GM19238 (cell line): Measurements from ENCODE around the gene FAF1.
A peak's percentile ranks its signal among the peaks of the same experiment; 100 is the strongest.
"Not testable (repeated sequence)": the region's sequence is repeated elsewhere in the genome, so short reads cannot be mapped to it uniquely, and the experiment has no call there.

Experiments
- DNase-seq: peaks from one replicate; pipeline ENCODE4 v3.0.0; 2011; ENCODE audit warnings: low spot score; ENCODE audit not compliant: insufficient read length

The FAF1 gene

DNA sequence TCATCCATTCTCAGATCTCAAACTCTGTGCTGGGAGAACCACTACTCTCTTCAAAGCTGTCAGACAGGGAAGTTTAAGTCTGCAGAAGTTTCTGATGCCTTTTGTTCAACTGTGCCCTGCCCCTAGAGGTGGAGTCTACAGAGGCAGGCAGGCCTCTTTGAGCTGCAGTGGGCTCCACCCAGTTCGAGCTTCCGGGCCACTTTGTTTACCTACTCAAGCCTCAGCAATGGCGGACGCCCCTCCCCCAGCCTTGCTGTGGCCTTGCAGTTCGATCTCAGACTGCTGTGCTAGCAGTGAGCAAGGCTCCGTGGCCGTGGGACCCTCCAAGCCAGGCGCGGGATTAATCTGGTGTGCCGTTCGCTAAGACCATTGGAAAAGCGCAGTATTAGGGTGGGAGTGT lies 49.7 kb downstream of the FAF1 start:
- DNase-seq: not testable (repeated sequence)

DNA sequence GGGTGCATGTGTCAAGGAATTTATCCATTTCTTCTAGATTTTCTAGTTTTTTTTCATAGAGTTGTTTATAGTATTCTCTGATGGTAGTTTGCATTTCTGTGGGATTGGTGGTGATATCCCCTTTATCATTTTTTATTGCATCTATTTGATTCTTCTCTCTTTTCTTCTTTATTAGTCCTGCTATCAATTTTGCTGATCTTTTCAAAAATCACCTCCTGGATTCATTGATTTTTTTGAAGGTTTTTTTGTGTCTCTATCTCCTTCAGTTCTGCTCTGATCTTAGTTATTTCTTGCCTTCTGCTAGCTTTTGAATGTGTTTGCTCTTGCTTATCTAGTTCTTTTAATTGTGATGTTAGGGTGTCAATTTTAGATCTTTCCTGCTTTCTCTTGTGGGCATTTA lies 52.5 kb downstream of the FAF1 start:
- DNase-seq: not testable (repeated sequence)

DNA sequence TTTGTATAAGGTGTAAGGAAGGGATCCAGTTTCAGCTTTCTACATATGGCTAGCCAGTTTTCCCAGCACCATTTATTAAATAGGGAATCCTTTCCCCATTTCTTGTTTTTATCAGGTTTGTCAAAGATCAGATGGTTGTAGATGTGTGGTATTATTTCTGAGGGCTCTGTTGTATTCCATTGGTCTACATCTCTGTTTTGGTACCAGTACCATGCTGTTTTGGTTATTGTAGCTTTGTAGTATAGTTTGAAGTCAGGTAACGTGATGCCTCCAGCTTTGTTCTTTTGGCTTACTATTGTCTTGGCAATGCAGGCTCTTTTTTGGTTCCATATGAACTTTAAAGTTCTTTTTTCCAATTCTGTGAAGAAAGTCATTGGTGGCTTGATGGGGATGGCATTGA lies 54.0 kb downstream of the FAF1 start:
- DNase-seq: not testable (repeated sequence)

DNA sequence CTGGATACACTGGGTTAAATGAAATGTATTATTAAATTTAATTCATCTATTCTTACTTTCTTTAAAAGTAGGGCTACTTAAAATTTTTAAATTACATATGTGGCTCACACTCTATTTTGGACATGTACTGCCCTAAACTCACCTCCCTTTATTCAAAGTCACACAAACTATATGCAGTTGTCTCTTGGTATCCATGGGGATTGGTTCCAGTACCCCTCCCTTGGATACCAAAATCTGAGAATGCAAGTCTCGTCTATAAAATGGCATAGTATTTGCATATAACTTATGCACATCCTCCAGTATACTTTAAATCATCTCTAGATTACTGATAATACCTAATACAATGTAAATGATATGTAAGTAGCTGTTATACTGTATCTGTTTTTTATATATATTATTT lies 57.6 kb downstream of the FAF1 start:
- no peak for DNase-seq

DNA sequence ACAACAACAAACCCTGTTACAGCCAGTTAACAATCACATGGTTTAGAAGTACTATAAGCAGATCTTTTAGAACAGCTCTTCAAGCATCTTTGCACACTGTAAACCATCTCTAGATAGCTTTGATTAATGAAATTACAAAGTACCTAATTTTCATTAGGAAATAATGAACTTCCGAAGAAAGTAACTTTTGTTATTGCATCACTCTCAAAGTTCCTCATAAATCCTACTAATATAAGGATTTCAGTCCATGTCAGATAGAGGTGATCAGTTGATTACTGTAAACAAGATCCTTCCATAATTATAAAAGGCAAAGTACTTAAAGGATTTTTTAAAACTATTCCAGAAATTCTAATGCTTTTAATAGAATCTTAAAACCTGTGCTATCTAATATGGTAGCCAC lies 58.2 kb downstream of the FAF1 start:
- DNase-seq: no peak

DNA sequence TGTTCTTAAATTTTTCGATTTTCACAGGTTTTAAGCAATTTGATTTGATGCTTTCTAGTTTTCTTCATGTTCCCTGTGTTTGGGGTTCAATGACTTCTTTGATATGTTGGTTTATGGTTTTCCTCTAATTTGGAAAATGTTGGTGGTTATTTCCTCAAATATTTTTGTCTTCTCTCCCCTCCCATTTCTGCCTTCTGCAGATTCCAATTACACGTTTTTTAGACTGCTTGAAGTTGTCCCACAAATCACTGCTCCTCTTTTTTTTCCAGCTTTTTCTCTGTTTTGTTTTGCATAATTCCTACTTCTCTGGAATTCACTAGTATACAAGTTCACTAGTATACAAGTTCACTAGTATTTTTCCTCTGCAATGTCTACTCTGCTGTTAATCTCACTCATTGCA lies 61.3 kb downstream of the FAF1 start:
- no peak for DNase-seq

DNA sequence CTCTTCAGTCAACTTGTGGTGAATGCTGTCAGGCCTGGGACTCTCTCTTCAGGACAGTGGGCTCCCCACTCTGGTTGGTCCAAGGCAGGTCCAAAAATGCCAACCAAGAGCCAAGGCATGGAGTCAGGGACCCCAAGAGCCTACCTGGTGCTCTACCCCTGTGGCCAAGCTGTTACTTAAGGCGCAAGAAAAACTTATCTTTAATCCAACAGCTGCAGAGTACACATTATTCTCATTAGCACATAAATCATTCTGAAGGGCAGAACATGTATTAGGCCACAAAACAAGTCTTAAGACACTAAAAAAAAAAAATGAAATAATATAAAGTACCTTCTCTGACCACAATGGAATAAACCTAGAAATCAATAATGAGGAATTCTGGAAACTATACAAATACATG lies 65.7 kb downstream of the FAF1 start:
- DNase-seq: no peak

DNA sequence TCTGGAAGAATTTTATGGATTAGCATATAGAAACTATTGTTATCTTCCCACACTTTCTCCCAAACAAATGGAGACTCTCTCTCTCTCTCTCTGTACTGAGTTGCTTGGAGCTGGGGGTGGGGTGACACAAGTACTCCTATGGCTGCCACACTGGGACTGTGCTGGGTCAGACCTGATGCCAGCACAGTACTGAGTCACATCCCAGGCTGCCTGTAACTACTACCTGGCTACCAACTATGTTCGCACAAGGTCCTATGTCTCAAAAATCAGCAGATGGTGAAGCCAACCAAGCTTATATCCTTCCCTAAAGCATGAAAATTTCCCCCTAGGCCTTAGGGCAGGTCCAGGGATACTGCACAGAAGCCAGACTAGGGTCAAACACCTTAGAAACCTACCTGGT lies 66.6 kb downstream of the FAF1 start:
- DNase-seq: no peak

DNA sequence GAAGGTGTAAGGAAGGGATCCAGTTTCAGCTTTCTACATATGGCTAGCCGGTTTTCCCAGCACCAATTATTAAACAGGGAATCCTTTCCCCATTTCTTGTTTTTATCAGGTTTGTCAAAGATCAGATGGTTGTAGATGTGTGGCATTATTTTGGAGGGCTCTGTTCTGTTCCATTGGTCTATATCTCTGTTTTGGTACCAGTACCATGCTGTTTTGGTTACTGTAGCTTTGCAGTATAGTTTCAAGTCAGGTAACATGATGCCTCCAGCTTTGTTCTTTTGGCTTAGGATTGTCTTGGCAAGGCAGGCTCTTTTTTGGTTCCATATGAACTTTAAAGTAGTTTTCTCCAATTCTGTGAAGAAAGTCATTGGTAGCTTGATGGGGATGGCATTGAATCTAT lies 72.5 kb downstream of the FAF1 start:
- not testable (repeated sequence) for DNase-seq

DNA sequence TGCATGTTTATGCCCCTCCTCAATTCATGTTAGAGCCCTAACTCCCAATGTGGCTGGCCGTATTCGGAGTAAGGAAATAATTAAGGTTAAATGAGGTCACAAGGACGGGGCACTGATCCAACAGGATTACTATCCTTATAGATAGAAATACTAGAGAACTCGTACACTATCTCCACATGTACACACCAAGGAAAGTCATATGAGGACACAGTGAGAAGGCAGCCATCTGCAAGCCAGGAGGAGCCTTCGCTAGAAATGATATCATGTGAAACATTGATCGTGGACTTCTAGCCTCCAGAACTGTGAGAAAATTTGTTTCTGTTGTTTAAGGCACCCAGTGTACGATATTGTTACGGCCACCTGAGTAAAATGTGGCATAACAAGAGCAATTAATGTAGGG lies 79.7 kb downstream of the FAF1 start:
- DNase-seq: no peak

DNA sequence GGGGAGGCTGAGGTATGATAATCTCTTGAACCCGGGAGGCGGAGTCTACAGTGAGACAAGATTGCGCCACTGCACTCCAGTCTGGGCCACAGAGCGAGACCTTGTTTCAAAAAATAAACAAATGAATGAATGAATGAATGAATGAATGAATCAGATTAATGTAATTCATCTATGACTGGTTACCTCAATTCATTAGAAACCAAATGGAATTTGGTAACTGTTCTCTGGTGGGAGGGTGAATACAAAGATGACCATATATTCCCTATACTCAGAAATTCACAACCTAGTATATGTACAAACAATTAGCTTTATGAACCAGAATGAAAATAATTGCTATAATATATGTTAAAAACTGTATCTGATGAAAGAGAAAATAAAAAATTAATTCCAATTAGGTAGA lies 80.9 kb downstream of the FAF1 start:
- DNase-seq: no peak

DNA sequence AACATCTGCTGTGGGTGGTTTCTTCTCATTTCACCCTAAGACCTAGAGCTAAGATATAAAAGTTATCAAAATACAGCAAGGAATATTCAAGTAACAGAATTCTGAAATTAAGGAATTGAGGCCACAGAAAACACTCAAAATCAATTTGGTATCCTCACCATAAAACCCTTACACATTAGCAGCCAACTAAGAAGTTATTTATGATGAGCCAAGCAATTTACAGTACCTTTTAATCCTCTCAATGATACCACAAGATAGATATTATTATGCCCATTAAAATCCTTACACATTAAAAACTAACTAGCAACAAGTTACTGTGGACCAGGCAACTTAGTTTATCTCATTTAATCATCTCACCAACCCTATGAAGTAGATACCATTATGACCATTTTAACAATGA lies 81.6 kb downstream of the FAF1 start:
- DNase-seq: no peak

DNA sequence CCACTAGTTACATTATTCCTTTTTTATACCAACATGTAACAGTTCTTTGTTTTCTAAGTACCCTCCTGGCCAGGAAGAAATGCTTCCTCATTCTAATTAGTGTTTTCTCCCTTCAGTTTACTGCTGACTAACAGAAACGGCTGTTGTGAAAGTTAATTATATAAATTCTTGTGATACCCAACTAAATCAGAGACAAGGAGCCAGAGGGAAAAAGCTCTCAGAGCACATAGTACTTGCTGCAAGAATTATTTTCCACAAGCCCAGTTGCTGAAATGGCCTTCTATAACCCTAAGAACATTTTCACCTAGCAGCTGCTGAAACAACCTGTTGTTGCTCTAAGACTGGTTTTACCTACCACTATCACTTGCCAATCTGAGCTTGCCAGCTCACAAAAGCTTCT lies 82.4 kb downstream of the FAF1 start:
- DNase-seq: no peak

DNA sequence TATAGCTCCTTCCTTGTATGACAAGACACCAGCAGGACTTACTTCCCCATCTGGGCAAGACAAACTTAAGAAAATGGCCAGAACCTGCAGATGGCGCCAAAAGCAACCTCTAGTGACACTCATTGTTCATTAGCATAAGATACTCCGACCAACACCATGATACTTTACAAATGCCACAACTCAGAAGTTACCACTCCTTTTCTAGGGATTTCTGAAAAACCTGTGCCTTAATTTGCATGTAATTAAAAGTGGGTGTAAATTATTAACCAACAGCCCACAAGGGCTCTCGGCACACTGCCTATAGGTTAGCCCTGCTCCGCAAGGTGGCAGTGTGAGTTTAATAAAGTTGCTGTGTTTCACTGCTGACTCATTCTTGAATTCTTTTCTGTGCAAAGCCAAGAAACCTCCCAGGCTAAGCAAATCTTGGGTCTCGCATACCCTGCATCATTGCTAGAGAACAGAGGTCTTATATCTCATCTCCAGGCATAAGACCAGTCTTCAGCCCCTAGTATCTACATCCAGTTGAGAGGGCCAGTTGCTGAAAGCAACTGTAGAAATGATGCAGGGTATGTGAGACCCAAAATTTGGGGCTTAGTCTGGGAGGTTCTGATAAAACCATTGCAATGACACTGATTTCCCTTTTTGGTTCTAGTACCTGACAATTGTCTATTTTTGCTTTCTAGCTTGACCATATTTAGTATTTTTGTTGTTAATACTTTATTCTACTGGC lies 86.4 kb downstream of the FAF1 start:
- peak; percentile 28 for DNase-seq

DNA sequence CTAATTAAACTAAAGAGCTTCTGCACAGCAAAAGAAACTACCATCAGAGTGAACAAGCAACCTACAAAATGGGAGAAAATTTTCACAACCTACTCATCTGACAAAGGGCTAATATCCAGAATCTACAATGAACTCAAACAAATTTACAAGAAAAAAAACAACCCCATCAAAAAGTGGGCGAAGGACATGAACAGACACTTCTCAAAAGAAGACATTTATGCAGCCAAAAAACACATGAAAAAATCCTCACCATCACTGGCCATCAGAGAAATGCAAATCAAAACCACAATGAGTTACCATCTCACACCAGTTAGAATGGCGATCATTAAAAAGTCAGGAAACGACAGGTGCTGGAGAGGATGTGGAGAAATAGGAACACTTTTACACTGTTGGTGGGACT lies 95.2 kb downstream of the FAF1 start:
- not testable (repeated sequence) for DNase-seq

DNA sequence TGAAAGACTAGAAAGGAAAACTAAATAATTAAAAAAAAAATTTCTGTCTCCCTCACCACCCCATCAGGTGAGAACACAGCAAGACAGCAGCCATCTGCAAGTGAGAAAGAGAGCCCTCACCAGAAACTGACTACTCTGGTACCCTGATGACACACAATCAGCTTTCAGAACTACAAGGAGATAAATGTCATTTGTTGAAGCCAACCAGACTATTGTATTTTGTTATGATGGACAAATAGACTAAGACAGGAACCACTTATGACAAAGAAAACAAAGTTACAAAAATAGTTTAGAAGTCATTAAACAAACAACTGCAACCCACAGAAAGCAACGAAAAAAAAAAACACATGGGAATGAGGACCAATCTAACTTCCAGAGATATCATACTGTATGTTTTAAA lies 98.3 kb downstream of the FAF1 start:
- DNase-seq: no peak

DNA sequence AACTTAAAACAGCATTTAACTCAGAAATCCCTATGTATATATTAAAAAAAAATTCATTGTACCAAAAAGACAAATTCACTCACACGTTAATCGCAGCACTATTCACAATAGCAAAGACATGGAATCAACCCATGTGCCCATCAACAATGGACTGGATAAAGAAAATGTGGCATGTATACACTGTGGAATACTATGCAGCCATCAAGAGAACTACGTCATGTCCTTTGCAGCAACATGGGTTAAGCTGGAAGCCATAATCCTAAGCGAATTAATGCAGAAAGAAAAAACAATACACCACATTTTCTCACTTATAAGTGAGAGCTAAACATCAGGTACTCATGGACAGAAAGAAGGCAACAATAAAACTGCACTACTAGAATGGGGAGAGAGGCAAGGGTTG lies 99.4 kb downstream of the FAF1 start:
- DNase-seq: no peak

DNA sequence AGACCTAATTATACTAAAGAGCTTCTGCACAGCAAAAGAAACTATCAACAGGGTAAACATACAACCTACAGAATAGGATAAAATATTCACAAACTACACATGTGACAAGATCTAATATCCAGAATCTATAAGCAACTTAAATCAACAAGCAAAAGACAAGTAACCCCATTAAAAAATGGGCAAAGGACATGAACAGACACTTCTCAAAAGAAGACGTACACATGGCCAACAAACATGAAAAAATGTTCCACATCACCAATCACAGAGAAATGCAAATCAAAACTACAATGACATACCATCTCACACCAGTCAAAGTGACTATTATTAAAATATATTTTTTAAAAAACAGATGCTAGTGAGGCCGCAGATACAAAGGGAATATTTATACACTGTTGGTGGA lies 99.8 kb downstream of the FAF1 start:
- no peak for DNase-seq

DNA sequence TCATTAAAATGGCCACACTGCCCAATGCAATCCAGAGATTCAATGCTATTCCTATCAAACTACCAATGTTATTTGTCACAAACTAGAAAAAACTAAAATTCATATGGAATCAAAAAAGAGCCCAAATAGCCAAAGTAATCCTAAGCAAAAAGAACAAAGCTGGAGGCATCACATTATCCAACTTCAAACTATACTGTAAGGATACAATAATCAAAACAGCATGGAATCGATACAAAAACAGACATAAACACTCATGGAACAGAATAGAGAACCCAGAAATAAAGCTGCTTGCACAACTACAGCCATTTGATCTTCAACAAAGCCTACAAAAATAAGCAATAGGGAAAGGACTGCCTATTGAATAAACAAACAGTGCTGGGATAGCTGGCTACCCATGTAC lies 100.4 kb downstream of the FAF1 start:
- no peak for DNase-seq

DNA sequence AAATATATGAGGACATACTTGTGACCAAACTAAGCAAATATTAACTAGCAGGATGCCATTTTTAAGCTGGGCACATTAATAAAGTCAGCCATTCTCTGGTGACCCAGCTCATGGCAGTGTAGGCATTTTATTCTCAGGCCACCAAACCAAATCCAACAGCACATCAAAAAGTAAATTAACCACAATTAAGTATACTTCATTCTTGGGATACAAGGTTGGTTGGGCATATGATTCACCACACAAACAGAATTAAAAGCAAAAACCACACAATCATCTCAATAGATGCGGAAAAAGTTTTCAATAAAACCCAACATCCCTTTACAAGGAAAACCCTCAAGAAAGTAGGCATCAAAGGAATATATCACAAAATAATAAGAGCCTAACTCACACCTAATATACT lies 101.3 kb downstream of the FAF1 start:
- DNase-seq: no peak

DNA sequence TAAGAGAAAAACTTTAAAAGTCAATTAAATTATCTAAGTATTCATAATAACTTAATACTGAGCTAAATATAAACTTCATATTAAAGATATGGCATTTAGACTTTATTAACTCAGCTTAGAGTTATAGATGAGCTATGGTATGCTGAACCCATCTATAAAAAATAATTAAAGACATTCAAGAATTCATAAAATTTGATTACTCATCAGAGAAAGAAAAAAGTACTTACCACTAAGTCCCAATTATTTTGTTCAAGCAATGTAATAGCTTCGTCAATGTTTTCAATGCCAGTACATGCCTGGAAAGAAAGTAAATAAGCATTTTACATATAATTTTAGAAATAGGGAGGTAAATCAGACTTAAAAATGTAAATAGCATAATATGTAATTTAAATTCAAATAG lies 102.4 kb downstream of the FAF1 start:
- DNase-seq: no peak

DNA sequence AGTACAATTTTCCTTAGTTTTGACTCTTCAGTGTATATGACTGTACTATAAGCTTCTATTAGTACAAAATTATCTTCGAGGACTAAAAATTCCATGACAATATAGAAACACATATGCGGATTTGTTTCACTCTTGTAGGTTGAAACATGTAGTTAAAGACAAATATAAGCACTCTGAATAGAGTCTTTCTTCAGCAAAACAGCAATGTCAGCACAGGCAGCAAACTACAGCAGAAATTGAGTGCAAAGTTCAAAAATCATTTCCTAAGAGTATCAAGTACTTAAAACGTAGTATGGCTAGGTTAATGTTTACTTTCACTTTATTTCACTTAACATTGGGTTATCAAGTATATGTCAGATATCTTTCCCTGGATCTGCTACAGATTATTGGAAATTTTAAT lies 106.7 kb downstream of the FAF1 start:
- no peak for DNase-seq

DNA sequence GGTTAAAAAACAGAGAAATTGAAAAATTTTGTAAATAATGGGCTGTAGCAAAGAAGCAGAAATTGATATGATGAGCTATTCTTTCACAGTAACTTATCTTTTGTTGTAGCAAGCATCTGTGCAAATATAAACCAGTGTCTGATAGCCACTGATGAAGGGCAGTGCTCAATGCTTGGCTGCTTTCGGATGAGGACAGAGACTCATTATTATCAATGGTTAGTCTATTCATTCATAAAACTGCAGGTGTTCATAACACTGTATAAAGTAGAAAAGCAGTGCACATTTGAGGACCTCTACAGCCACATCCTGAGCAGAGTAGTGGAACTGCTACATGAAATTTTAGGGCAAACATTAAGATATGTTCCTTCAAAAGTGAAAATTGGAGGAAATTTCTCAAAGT lies 107.2 kb downstream of the FAF1 start:
- no peak for DNase-seq

DNA sequence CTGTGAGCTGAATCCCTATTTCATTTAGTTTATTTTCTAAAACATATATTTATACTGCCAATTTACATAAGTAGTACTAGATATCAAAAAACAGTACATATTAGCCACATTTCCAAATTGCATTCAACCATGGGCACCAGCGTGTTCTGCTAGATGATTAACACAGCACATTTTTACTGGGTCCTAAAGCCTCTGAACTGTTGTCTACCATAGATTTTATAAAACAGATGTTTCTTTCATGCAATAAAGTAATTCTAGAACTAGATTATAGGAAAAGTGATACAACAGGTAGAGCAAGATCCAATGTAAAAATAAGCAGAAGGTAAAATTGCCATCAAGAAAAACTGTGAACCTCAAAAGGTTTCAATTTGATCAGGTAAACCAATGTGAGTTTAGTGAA lies 108.6 kb downstream of the FAF1 start:
- DNase-seq: no peak
